ENCODE measurements around the gene COASY. TPM values are rescaled to one million over a fixed set of nuclear protein-coding genes. Genes with fewer than 3 reads are reported as not detected.
A peak's percentile ranks its signal among the peaks of the same experiment; 100 is the strongest.

The COASY gene
- total RNA-seq, 1 donor from 2014 or later, result 30.8 TPM

- DNase-seq (ENCODE audit: extremely low read depth, low read depth, low spot score), result no peak
Observed at GRCh38 chr17:42571435-42572225, 9.7 kb downstream of the COASY start.

DNA sequence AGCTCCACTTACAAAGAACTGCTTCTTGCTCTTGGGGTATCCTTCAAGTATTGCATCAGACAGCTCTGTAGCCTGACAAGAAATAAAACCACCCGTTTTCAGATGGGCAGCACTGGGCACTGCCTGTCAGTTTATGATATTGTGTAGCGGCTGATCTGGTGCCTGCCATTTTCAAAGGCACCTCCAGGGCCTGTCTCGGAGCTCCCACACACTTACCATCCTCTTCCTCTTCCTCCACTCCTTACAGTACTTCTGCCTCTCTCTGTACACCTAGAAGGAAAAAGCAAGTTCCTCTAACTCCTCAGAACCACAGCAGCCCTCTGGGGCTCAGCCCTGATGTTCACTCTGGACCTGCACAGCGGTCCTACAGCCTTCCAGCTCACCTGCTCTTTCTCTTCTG is 11.1 kb downstream of the COASY start:
- no peak for DNase-seq (ENCODE audit: extremely low read depth, low read depth, low spot score)

GRCh38 chr17:42574463-42574862 is 12.5 kb downstream of the COASY start:
- DNase-seq (ENCODE audit: extremely low read depth, low read depth, low spot score), result no peak

- no peak for DNase-seq (ENCODE audit: extremely low read depth, low read depth, low spot score)
Observed at GRCh38 chr17:42577140-42577531, 15.2 kb downstream of the COASY start.

DNA sequence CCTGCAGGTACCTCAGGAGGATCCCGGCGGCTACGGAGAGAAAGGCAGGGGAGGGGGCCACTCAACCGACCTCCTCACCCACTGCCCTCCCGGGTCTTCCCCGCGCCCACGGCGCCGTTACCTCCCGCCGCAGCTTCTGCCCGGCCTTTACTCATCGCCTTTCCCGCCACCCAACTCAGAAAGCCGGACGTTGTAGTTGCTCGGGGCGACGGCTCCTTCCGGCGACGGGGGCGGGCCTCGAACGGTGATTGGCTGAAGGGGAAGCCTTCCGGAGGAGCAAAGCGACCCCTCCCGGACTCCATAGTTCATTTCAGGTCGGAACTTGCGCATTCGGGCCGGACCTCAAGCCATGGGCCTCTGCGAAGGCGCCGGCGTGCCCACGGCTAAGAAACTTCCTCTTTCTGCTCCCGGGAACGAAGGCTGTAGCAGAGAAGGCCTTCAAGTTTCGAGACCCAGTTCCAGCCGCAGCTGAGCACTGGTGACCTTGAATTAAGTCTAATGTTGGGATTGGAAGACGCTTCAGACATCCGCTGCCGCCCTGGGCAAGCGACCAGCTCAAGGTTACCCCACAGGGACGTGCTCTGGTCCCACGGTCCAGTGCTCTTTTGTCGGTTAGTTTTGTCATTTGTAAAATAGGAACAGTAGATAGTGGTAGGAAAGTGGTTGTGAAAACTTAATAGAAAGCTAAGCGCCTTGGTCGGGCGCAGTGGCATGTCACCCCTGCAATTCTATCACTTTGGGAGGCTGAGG is 15.8 kb downstream of the COASY start, which contains the start of gene PSMC3IP:
TSS of gene PSMC3IP (minus strand) at position 198 of the 750 bp plus-strand sequence. CDS start at position 155, 43 bp downstream.
- DNase-seq (ENCODE audit: extremely low read depth, low read depth, low spot score), result peak; percentile 68

- no peak for DNase-seq (ENCODE audit: extremely low read depth, low read depth, low spot score)
Observed at GRCh38 chr17:42578282-42578869, 16.4 kb downstream of the COASY start.

DNA sequence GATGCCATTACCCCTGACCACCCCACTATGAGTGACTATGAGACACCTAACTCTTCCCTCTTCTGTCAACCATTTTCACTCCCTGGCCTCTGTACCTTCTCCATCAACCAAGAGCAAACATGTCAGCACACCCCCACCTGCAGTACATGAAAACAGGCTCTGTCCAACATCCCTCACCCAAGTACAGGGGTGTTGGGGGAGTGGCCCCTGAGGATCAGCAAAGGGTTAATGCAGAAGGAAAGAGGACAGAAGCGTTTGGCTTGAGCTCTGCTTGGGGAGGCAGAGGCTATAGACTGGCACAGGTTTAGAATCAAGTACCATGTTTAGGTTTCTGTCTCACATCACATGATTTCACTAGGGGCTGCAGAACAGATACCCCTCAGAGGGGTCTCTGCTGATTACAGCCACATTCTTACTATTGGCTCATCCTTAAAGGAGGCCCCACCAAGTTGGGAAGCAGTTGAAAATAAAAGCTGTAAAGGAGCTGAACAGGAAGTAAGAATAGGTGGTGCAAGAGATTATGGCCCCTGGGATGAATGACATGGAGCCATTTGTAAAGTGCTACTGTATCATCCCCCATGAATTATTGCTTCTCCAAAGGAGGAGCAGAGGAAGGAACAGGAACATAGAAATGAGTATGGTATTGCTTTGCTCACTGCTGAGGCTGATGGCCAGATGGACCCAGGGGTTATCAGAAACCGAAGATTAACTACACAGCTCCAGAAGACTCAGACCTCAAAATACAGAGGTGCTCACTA is 18.0 kb downstream of the COASY start:
- DNase-seq (ENCODE audit: extremely low read depth, low read depth, low spot score), result no peak

DNA sequence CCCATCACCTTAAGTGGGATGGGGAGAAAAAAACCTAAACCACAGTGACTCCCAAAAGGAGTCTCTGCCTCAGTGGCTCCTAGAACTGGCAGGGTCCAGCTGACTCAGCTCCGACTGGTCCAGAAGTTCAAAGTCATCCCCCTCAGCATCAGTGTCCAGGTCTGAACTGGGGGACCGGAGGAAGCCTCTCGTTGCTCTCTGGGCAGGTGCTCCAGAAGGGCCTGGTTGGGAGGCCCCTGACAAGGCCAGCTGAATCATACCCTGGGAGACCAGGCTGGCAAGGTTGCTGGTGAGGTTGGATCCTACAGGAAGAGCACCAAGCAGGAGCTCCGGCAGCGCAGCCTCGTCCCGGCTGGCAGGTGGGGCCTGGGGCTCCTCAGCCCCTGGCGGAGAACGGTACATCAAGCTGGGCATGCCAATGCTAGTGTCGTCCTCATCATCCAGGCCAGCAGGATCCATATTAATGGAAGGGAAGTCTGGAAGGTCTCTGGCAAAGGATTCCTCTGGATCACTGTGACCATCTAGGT is 19.9 kb downstream of the COASY start:
- DNase-seq (ENCODE audit: extremely low read depth, low read depth, low spot score), result no peak

GRCh38 chr17:42584880-42585279 is 22.9 kb downstream of the COASY start:
- DNase-seq (ENCODE audit: extremely low read depth, low read depth, low spot score), result no peak

DNA sequence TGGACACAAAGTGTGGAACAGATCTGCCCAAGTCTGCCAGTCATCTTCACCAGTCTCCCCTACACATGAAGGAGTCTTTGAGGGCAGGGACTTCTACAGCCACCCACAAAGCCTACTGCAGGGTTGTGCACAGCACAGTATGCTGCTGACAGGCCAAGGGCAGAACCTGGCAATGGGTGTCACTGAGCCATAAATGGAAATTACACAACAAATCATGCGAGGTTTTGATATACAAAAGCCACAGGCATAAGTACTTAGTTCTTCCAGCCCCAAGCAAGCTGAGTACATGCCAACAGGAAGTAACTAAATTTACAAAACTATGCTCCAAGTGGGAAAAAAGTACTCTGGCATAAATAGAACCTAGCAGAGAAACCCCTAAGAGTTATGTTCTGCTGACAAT is 23.4 kb downstream of the COASY start:
- no peak for DNase-seq (ENCODE audit: extremely low read depth, low read depth, low spot score)

- no peak for DNase-seq (ENCODE audit: extremely low read depth, low read depth, low spot score)
Observed at GRCh38 chr17:42586514-42587230, 24.7 kb downstream of the COASY start.

DNA sequence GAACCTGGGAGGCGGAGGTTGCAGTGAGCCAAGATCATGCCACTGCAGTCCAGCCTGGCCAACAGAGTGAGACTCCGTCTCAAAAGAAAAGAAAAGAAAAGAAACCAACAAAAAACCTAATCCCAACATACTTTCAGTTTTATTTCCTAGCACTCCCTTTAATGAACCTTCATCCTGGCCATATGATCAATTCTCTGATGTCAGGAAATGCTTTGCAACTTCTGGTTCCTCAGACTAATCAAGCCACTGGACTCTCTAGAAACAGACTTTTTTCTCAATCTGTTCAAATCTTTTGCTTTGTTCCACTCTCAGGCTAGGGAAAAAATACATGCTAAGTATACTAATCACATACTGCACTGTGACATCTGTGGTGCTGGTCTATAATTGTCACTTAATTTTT is 28.9 kb downstream of the COASY start:
- no peak for DNase-seq (ENCODE audit: extremely low read depth, low read depth, low spot score)

- no peak for DNase-seq (ENCODE audit: extremely low read depth, low read depth, low spot score)
Observed at GRCh38 chr17:42591411-42591810, 29.5 kb downstream of the COASY start.

- no peak for DNase-seq (ENCODE audit: extremely low read depth, low read depth, low spot score)
Observed at GRCh38 chr17:42596386-42596785, 34.4 kb downstream of the COASY start.

- DNase-seq (ENCODE audit: extremely low read depth, low read depth, low spot score), result no peak
Observed at GRCh38 chr17:42598905-42599304, 37.0 kb downstream of the COASY start.

- no peak for DNase-seq (ENCODE audit: extremely low read depth, low read depth, low spot score)
Observed at GRCh38 chr17:42603318-42603717, 41.4 kb downstream of the COASY start.

DNA sequence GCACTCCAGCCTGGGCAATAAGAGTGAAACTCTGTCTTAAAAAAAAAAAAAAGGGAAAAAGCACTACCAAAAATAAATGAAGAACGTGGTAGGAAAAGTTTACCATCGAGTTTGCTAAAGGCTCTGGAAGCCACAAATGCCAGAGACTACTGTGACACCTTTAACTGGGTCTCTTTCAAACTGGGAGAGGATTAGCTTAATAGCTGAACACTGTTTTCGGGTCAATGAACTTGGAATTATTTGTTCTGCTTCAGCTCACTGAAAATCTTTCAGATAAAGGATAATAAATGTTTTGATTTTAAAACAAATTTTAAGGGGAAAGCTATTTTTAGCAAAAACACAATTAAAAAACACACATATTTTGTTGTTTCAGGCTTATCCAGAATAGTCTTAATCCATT is 45.8 kb downstream of the COASY start:
- DNase-seq (ENCODE audit: extremely low read depth, low read depth, low spot score), result no peak

GRCh38 chr17:42608305-42609181 is 46.6 kb downstream of the COASY start:
- DNase-seq (ENCODE audit: extremely low read depth, low read depth, low spot score), result no peak

GRCh38 chr17:42609182-42609813 is 47.4 kb downstream of the COASY start, which contains the start of the genes RETREG3 and TUBG1:
Gene RETREG3 (minus strand): TSS chr17:42609374. CDS start chr17:42609324, 50 bp downstream.
Gene TUBG1 (plus strand): TSS chr17:42609683. CDS start chr17:42609738, 55 bp downstream.
- peak; percentile 89 for DNase-seq (ENCODE audit: extremely low read depth, low read depth, low spot score)

All from glomerular endothelial cell (primary cell).